ENCODE results near the gene CEP152.

CEP152 gene

DNA sequence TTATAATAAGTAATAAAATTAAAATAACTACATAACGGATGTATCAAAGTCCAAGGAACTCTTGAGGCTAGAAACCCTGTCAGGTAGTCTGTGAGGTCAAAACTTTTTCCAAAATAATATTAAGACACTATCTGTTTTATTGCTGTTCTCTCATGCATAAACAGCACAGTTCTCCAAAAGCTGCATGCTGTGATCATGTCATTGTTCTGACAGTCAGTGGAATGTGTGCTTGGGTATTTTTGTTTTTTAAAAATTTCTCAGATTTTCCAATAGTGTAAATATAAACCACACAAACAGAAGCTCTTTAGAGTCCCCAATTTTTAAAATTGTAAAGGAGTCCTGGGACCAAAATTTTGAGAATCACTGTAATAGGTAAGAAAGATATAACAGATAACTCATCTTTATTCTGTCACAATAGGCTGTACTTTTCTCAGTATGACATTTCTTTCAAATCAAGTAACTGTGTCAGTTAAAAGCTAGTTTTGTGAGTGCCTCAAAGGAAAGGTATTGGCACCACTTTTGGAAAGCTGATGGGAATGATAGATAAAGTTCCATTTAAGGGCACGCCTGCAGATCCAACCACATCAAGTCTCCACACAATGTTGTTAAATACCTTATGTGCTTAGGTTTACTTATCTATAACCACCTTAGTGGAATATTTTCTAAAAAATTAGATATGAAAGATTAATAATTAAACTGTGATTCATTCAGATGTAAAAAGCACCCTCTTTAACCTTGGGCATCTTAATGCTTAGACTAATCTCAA, 49.3 kb downstream of the CEP152 start:
- DNase-seq: peak; percentile 3

DNA sequence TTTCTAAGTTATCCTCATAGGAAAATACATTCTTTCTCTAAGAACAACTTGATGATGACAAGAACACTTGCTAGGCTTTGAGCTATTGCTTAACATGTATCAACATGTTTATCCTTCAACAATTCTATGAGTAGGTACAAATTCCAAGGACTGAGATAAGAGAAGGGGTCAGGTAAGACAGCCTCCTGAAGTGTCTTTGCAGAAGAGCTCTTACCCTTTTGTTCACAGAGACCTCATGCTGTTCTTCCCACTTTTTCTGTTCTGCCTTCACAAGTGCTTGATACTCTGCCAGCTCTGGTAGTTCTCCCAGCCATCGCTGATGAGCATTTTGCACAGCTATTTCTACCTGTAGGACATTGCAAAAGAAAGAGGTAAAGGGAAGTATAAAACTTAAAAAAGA, 50.9 kb downstream of the CEP152 start:
- DNase-seq: no peak

GRCh38 chr15:48757661-48758060, 53.2 kb downstream of the CEP152 start:
- DNase-seq: no peak

GRCh38 chr15:48754011-48754410, 56.9 kb downstream of the CEP152 start:
- DNase-seq: no peak

DNA sequence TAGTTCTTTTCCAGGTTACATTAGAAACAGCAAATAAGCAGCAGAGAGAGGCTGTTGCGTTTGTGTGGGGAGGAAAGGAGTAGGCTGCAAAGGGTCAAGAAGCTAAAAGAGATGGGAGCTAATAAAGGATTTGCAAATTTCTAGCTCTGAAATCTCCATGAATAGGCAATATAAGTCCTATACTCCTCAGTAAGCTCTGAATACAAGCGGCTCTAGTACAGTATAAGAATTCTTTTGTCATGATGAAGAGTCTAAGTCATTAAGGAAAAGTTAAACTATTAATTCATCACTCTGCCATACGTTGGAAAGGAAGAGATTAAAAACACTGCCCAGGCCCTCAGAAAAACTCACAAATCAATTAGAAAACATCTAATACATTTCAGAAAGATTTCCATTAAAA, 59.3 kb downstream of the CEP152 start:
- DNase-seq: no peak

- no peak for DNase-seq
Observed at GRCh38 chr15:48748535-48748934, 62.3 kb downstream of the CEP152 start.

DNA sequence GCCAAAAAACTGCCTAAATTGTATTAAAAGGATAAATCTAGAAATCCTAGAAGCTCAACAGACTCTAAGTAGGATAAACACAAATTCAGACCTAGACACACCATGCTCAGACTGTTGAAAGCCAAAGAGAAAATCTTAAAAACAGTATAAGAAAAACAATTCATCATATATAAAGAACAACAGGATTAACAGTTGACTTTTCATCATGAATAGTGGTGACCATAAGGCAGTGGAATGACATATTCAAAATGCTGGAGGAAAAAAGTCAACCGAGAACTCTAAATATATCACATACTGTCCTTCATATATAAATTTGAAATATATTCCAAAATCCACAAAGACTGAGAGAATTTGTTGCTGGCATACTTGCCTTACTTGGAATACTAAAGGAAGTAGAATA, 77.3 kb downstream of the CEP152 start:
- DNase-seq: no peak

DNA sequence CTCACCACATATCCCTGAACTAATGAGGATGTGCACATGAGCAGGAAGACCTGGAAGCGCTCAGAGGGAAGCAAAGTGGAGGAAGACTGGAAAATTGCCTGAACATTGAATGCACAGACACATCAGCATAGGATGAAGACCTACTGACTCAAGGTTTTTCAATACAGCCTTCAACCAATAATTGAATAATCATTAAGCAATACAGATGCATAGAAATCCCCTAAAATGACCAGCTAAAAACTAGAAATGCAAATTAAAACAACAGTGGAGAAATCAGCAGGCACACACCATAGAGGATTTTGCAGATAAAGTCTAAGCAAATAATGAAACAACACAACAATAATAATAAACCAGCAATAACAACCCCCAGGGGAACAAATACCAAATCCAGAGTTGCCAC, 80.4 kb downstream of the CEP152 start:
- DNase-seq: no peak

GRCh38 chr15:48723969-48724368, 86.9 kb downstream of the CEP152 start:
- no peak for DNase-seq

DNA sequence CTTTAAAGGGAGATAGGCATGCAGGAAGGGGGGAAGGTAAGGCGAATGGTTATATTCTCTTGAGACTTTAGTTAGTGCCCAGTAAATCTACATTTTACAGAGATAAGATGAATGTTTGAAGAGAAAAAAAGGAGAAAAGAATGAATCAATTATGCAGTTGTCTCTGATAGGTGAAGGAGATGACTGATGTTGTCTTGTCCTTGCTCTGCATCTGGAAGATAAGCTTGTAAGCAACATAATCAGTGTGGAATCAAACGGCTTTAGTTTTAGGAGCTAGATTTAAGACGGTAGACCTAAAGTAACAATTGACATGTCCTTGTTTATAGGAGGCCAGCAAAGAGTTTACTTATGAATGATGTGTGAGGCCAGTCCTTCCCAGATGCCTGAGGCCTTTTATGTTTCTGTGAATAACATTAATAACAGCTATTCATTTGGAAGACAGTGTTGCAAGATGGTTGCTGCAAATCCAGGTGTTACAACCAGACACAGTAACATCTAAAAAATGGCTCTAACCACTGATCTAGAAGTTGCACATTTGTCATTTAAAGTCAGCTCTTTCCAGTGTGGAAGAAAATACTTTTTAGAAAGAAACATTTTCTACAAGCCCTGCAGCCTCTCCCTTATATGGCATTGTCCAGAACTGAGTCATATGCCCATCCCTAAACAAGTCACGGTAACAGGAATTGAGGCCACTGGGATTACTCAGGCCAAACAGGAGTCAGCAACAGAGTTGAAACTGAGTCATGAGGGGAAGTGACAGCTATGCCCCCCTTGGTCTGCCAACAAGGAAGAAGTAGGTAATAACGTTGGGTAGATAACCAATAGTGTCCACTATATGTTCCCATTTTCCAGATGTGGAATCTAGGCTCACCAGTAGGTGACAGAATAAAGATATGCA, 87.9 kb downstream of the CEP152 start:
- DNase-seq: no peak

DNA sequence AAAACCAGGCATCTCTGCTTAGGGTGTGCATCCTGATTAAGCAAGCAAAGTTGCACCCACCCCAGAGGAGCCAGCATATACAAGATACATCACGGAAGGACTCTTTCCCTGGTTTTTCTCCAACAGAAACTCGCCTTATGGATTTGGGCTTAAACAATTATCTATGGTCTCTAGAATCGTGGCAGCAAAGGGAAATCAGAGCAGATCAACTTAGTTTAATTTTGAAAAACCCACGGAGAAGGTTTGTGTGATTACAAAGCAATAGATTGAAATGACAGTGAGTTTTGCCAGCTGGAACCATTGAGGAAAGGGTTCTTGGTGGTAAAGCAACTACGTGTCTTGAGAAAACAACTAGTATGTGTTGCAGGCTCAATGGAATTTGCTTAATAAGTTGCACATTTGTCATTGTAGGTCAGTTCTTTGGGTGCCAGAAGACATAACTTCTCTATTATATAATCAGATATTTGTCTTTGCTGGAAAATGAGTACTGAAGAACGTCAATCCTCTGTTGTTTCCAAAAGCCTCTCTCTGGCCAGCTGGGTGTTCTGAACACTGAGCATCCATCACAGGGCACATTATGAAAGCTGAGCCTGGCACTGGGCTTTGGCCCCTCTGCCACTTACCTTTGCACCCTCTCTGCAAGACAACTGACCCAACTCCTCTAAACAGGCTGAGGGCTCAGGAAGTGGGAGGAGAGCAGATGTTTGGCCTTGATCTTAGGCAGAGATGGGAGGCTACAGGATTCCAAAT, 89.6 kb downstream of the CEP152 start:
- no peak for DNase-seq

DNA sequence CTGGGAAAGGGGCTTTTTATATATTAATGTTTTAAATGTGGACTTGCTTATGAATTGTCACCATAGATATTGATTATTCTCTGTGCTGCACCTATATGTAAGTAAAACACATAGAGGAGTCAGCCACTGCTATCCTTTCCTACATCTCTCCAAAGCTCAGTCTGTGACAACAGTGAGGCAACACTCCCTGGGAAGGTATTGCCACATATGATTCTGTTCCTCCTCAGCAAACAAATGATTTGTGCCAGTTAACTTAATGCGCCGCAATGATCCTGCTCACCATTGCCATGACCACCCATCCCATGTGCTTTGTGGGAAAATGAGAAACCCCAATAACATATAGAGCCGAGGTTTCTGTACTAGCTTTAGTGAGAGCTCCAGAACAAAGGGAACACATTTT, 90.2 kb downstream of the CEP152 start:
- DNase-seq: no peak

GRCh38 chr15:48719668-48720067, 91.2 kb downstream of the CEP152 start:
- DNase-seq: no peak

- DNase-seq: no peak
Observed at GRCh38 chr15:48718646-48719045, 92.2 kb downstream of the CEP152 start.

- no peak for DNase-seq
Observed at GRCh38 chr15:48717458-48717857, 93.4 kb downstream of the CEP152 start.

DNA sequence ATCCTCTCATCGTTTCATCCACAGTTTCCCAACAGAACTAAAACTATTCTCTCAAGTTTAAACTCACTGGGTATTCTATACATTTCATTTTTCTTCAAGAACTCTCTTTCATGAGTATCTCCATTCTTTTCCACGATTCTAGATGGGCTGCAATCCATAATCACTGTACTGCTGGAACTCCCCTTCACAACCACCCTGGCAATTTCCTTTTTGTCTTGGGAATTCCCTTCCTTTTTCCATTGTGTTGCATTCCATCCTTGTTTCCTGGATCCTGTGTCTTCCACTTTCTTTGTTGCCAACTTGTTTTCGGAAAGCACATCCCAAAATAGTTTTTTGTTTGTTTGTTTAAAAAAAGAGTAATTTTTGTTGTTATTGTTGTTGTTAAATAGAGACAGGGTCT, 98.3 kb downstream of the CEP152 start:
- no peak for DNase-seq

DNA sequence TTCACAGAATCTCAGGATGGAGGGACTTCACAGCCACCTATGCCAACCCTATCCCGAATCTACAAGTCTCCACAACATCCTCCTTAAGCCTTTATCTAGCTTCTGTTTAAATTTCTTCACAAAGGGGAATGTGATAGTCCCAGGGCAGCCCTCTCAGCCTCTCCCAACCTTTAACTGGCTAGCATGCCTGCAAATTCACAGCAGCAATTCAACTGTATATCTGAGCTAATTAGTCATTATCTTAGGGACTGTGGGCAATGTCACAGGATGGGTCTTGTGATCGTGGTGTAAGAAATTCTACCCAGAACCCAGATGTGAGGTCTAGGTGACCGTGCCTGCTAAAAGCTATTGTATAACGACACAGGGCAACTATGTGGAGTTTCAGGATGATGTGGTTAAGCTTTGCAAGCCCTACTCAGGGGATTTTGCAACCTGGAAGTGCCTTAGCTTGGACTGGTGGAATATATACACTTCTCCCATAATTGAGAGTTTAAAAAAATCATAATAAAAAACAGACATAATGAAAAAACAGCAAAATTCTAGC, 99.8 kb downstream of the CEP152 start:
- DNase-seq: no peak

DNA sequence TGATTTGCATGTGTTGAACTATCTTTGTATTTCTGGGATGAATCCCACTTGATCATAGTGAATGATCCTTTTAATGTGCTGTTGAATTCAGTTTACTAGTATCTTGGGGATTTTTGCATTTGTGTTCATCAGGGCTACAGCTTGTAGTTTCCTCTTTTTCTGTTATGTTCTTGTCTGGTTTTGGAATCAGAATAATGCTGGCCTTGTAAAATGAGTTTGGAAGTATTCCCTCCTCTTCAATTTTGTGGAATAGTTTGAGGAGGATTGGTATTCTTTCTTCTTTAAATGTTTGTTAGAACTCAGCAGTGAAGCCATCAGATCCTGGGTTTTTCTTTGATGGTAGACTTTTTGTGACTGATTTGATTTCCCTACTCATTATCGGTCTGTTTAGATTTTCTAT, 102.2 kb downstream of the CEP152 start:
- no peak for DNase-seq

DNA sequence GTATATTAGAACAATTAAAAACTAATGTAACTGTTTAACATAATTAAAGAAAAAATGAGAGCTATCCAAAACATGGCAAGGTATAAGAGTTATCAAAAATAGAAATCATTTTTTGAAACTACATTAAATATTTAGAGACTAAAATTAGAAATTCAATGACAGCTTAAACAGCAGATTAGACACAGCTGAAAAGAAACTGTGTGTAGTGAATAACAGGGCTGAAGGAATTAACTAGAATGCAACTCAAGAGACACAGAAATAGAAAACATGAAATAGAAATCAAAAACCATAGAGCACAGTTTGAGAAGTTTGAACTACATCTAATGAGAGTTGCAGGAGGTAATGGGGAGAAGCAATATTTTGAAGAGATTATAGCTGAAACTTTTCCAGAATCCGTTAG, 105.5 kb downstream of the CEP152 start:
- no peak for DNase-seq

GRCh38 chr15:48703544-48703943, 107.3 kb downstream of the CEP152 start:
- no peak for DNase-seq

DNA sequence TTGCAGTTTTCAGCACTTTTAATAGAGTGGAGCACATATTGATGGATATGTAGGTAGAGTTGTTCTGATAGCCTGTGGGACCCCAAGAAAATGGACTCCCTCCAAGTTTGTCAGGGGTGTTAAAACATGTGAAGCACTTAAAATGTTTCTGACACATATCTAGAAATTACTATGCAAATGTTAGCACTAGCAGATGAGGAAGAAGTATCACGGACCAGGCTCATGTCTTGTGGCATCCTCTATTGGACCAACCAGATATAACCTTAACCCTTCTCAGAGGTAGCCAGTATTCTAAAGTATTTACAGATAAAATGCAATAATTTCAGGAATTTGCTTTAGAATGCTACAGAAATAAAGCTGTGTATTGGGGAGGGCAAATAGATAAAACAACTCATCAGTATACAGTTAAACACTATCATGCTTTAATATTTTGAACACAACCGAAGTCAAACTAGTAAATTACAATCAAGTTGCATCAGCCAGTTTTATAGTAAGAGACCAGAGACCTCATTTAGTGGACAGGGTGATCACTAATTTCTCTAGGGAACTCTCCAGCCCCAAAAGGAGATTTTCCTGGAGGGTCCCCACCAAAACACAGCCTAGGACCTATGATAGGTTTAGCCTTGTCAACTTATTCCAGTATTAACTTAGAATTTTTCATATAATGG, 108.2 kb downstream of the CEP152 start:
- no peak for DNase-seq

DNA sequence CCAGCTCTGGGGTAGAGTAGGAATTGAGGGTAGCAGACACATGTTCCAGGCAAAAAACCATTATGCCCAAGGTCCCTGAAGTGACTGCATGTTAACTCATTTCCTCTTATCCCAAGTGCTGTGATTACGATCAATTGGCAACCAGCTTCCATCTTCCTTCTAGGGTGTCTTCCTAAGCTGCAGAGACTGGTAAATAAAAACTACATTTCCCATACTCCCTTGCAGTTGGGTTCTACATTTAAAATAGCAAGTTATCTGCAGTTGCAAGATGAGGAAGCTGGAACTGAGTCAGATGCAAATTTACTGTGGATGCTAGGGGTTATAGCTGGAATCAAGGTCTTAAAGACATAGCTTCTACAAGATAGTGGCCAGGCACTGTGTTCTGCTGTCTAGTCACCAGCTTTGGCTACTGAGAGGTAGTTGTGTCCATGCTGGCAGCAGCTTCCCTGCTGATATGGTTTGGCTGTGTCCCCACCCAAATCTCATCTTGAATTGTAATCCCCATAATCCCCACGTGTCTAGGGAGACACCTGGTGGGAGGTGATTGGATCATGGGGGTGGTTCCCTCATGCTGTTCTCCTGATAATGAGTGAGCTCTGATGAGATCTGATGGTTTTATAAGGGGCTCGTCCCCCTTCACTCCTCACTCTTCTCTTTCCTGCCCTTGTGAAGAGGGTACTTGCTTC, 114.1 kb downstream of the CEP152 start:
- DNase-seq: no peak

All from retina (tissue), 1 donor.